Measurements from ENCODE around the gene IQGAP1.
"Not testable (repeated sequence)": the region's sequence is repeated elsewhere in the genome, so short reads cannot be mapped to it uniquely, and the experiment has no call there.

The IQGAP1 gene

DNA sequence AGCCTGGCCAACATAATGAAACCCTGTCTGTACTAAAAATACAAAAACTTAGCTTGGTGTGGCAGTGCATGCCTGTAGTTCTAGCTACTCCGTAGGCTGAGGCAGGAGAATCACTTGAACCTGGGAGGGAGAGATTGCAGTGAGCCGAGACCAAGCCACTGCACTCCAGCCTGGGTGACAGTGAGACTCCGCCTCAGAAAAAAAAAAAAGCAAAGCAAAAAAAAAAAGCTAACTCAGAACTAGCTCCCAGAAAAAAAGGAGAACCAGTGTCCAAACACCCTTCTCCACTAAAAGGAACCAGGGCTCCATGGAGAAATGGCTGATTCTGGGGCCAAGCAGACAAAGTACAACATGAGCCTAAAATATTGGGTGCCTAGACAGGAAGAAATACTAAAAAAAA is 124.9 kb downstream of the IQGAP1 start:
- no peaks in the 10 kb centered on the region for H3K4me1 ChIP-seq
- no peak for TF ChIP-seq CTCF (IDR thresholded peaks at IDR 0.05; ENCODE audit: low read depth, low read length)
- peaks cover 2% of the 10 kb centered on the region; the same call in 1 of the 2 replicates for H3K9me3 ChIP-seq
- no peak overlapping the region for H3K4me3 ChIP-seq (ENCODE audit: low read depth, low read length)
- no peak for DNase-seq
- H3K36me3 ChIP-seq, result no peaks in the 10 kb centered on the region
- no peaks in the 10 kb centered on the region for H3K27me3 ChIP-seq

GRCh38 chr15:90513448-90513847 is 125.4 kb downstream of the IQGAP1 start:
- Histone ChIP-seq H3K4me1 (no peaks in the 10 kb centered on the region), H3K4me3 (ENCODE audit: low read depth, low read length) (no peak overlapping the region), H3K9me3 (peaks cover 2% of the 10 kb centered on the region; the same call in 1 of the 2 replicates), H3K27me3 (no peaks in the 10 kb centered on the region), H3K36me3 (no peaks in the 10 kb centered on the region)
- TF ChIP-seq CTCF (IDR thresholded peaks at IDR 0.05; ENCODE audit: low read depth, low read length), result no peak
- DNase-seq, result no peak

DNA sequence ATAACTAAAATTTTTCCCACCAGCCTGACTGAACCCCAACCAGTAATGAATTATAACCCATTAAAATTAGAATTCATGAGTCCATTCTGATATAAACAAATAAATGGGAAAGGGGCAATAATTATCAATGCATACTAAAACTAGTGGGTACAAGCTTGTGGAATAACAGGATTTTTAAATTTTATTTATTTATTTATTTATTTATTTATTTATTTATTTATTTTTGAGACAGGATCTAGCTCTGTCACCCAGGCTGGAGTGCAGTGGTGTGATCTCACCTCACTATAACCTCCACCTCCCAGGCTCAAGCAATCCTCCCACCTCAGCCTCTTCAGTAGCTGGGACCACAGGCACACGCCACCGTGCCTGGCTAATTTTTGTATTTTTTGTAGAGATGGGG is 125.9 kb downstream of the IQGAP1 start:
- not testable (repeated sequence) for H3K4me3 ChIP-seq (ENCODE audit: low read depth, low read length); H3K4me1 ChIP-seq; DNase-seq; H3K36me3 ChIP-seq; H3K9me3 ChIP-seq; H3K27me3 ChIP-seq

GRCh38 chr15:90519688-90520087 is 131.6 kb downstream of the IQGAP1 start:
- DNase-seq, result no peak
- H3K4me1 ChIP-seq, result no peaks in the 10 kb centered on the region
- H3K36me3 ChIP-seq, result no peaks in the 10 kb centered on the region
- H3K4me3 ChIP-seq (ENCODE audit: low read depth, low read length), result no peak overlapping the region
- no peaks in the 10 kb centered on the region for H3K27me3 ChIP-seq
- H3K9me3 ChIP-seq, result no peaks in the 10 kb centered on the region
- TF ChIP-seq CTCF (IDR thresholded peaks at IDR 0.05; ENCODE audit: low read depth, low read length), result no peak

DNA sequence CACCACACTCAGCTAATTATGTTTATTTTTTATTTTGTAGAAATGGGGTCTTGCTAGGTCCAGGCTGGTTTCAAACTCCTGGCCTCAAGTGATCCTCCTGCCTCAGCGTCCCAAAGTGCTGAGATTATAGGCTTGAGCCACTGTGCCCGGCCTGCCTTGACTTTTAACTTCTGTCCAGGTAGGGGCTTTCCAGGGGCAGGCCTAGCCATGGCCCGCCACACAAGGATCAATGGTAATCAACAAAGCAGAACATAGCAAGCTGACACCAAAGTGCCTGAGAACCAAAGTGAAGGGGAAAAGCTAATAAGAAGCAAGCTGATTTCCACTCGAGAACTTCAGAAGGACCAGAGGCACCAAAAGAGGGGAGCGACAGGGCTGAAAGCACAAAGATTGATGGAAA is 132.3 kb downstream of the IQGAP1 start:
- DNase-seq, result no peak
- TF ChIP-seq CTCF (IDR thresholded peaks at IDR 0.05; ENCODE audit: low read depth, low read length), result no peak
- Histone ChIP-seq H3K27me3 (no peaks in the 10 kb centered on the region), H3K9me3 (no peaks in the 10 kb centered on the region), H3K4me1 (no peaks in the 10 kb centered on the region), H3K4me3 (ENCODE audit: low read depth, low read length) (no peak overlapping the region), H3K36me3 (no peaks in the 10 kb centered on the region)

DNA sequence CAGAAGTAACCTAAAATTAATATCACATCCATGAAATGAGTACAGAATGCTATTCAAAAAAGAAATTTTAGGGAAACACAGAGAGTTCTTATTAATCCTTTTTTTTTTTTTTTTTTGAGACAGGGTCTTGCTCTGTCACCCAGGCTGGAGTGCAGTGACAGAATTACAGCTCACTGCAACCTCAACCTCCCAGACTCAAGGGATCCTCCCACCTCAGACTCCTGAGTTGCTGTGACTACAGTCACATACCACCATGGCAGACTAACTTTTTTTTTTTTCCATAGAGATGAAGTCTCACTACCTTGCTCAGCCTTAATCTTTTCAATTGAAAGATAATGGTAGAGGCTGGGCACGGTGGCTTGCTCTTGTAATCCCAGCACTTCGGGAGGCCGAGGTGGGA is 135.3 kb downstream of the IQGAP1 start:
- no peak for DNase-seq
- H3K9me3 ChIP-seq, result no peaks in the 10 kb centered on the region
- no peaks in the 10 kb centered on the region for H3K4me1 ChIP-seq
- no peaks in the 10 kb centered on the region for H3K36me3 ChIP-seq
- TF ChIP-seq CTCF (IDR thresholded peaks at IDR 0.05; ENCODE audit: low read depth, low read length), result no peak
- no peak overlapping the region for H3K4me3 ChIP-seq (ENCODE audit: low read depth, low read length)
- H3K27me3 ChIP-seq, result no peaks in the 10 kb centered on the region

GRCh38 chr15:90524018-90524803 is 136.2 kb downstream of the IQGAP1 start:
- H3K36me3 ChIP-seq; H3K4me1 ChIP-seq; DNase-seq; H3K27me3 ChIP-seq; H3K9me3 ChIP-seq; H3K4me3 ChIP-seq (ENCODE audit: low read depth, low read length): not testable (repeated sequence)
